ENCODE data around the gene ARHGAP45.
"Not testable (repeated sequence)": the region's sequence is repeated elsewhere in the genome, so short reads cannot be mapped to it uniquely, and the experiment has no call there.

Gene ARHGAP45

DNA sequence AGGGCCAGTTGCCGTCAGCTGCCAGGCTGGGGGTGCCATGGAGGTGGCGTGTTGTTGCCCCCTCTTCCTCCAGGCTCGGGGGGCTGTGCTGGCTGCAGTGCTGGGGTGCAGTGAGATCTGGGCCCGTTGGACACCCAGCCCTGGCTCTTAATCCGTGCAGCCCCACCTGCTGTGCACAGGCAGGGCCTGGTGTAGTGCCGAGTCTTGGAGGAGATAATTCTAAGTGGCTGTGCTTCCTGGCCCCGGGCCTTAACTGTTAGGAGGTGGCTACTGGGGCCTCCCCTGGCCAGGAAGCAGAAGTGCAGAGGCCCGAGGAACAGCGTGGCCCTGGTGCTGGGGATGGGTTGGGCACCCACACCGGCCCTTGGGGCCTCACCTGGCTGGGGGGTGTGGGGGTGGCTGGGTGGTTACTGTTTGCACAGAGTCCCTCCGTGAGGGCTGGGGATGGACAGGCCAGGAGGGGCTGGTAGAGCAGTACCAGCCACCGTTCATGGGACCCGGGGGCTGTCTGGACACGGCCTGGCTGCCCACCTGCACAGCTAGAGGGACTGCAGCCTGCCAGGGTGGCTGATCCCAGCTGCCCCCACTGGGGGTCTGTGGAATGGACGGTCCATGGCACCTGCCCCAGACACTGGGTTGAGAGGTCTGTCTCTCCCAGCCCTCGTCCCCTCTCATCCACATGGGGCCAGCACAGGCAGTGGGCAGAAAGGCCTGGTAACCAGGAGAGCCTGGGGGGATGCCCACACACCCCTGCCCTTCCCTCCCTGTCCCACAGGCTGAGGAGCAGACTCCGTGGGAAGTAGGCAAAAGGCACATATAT is 40.1 kb downstream of the ARHGAP45 start:
- no peak for DNase-seq

DNA sequence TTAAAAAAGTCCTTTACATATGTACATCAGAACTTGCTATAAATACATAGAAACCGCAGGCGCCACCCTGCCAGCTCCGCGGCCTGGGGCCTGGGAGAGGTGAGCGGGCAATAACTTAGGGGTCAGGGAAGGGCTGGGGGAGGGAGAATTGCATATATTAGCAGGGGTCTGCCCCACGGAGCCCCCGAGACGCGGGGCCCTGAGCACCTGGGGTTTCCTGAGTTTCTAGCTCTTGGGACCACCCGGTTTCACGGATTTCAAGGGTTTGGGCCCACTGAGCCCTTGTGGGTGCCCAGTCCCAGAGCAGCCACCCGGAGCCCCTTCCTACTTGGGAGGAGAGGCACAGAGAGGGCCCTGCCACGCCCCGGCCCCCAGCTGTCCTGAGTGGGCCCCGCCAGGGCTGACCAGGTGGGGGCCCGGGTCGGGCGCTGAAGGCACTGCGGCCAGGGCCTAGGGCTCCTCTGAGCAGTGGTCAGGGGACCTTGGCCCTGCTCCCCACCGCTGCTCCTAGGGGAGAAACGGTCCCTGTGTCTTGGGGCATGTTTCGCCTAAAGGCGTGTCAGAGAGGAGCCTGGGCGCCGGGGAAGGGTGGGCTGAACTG is 40.8 kb downstream of the ARHGAP45 start:
- no peak for DNase-seq

DNA sequence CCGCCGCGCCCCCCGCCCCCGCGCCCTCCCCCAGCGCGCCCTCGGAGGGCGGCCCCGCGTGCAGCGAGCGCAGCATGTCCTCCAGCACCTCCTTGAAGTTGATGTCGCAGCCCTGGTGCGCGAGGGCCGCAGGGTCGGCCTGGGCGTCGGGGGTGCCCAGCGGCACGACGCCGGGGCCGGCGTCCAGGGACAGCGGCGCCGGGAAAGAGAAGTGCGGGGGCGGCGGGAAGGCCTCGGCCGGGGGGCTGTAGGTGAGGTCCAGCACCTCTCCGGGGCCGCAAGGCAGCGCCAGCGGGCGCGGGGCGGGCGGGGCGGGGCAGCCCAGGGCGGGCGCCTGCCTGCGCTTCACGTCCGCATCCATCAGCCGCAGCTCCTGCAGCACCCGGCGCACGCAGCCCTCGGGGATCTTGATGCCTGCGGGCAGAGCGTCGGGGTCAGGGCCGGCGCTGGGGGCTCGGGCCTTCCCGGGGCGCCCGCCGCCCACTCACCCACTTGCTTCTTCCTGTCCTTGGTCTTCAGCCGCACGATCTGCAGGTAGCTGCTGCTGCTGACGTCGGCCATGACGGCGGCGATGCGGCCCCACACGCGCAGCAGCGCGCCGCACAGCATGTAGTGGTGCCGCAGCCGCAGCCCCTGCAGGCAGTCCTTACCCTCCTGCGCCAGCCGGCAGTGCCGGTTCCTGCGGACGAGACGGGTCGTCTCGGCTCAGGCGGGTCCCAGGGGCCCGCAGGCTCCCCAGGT is 41.5 kb downstream of the ARHGAP45 start:
- DNase-seq: no peak

DNA sequence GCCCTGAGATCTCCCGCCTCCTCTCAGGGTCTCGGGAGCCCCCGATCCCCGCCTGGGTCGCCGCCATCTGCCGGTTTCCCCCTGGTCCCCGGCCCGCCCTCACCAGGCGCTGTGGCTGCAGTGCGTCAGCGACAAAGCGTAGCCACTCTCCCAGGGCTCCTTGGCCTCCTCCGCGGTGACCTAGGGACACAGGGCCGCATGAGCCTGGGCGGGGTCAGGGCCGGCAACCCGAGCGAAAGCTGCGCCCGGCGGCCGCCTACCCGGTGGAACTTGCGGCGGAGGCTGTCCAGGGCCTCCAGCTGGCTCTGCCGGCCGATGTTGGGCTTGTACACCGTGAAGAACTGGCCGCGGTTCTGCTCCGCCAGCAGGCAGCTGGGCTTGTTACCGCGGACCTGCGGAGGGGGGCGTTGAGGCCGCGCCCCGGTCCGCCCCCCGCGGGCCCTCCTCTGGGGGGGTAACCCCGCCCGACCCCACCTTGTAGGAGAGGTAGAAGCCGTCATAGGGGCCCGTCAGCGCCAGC is 42.1 kb downstream of the ARHGAP45 start:
- DNase-seq: no peak

DNA sequence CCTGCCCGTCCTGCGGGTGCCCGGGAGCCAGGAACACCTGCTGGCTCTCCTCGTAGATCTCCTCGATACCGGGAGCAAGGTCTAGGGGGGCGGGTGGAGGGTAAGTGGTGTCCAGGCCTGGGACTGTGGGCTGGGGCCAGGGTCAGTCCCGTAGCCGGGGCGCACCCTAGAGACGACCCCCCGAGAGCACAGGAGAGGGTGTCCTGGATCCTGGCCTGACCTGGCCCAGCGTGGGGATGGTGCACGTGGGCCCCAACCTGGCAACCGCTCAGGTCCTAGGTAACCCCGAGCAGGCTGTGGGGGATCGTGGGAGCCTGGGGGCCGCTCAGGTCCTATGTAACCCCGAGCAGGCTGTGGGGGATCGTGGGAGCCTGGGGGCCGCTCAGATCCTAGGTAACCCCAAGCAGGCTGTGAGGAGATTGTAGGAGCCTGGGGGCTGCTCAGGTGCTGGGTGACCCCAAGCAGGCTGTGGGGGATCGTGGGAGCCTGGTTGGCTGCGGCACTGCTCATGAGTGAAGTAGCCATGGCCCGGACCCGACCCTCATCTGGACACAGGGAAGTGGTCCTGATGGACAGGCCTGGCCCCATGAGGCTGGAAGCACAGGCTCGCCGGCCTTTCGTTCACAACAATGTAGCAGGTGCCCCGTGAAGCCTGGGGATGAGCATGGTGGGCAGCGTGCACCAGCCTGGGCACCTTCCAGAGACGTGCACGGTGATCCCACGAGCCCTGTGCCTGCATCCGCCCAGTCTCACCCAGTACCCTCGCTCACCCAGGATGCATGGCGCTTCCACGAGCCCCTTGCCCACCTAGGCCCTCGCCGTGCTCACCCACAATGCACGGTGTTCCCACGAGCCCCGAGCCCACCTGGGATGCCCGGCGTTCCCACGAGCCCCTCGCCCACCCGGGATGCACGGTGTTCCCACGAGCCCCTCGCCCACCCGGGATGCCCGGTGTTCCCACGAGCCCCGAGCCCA is 43.0 kb downstream of the ARHGAP45 start:
- DNase-seq: no peak

DNA sequence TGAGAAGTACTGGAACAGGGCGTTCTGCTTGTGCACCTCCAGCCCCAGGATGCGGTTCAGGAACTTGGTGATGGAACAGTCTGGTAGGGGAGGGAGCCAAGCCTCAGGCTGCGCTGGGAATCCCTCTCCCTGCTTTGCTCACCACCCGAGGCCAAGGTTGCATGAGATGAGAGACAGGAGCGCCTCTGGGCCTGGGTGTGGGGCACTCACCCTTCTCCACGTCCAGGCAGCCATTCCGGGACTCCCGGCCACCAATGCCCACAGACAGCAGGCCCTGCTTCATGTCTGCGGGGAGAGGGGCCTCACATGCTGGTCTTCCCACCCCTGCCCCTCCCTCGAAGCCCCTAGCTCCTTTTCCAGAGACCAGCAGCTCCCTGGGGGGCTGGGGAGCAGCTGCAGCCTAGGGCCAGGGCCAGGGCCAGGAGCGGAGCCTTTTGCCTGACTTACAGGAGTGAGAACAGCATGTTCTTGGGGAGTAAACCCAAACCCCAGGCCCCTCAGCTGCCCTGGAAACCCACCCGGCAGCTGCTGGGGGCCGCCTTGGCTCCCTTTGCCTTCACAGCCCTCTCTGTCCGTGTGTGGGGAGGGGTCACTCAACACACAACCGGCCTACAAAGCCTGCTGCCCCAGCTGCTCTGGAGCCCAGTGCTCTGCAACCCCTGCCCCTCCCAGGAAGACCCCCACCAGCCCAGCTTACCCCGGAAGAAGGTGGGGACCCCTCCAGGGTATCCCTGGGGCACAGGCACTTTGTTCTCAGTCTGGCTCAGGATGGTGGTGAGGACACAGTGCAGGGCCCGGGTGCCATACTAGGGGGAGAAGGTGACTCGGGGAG is 44.1 kb downstream of the ARHGAP45 start:
- no peak for DNase-seq

DNA sequence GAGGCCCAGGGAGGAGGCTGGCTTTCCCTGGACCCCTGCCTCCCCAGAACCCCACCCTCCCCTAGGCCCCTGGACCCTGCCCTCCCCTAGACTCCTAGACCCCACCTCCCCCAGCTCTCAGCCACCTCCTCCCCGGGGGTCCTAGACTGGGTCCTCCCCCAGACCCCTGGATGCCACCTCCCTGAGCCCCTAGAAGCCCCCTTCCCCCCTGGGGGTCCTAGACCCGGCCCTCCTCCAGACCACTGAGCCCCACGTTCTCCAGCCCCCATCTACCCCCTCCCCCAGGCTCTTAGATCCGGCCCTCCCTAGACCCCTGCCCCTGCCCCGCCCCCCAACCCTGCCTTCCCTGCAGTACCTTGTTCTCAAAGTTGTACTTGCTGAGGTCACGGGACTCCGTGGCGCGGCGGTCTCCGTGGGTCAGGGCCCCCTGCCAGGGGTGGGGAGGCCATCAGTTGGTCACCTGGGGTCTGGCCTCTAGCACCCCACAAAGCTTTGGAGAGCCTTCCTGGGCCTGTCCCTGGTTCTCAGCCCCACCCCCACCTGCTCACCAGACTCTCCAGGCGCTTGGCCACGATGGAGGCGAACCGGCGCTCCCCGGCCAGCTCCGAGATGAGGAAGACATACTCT is 44.8 kb downstream of the ARHGAP45 start:
- DNase-seq: no peak

DNA sequence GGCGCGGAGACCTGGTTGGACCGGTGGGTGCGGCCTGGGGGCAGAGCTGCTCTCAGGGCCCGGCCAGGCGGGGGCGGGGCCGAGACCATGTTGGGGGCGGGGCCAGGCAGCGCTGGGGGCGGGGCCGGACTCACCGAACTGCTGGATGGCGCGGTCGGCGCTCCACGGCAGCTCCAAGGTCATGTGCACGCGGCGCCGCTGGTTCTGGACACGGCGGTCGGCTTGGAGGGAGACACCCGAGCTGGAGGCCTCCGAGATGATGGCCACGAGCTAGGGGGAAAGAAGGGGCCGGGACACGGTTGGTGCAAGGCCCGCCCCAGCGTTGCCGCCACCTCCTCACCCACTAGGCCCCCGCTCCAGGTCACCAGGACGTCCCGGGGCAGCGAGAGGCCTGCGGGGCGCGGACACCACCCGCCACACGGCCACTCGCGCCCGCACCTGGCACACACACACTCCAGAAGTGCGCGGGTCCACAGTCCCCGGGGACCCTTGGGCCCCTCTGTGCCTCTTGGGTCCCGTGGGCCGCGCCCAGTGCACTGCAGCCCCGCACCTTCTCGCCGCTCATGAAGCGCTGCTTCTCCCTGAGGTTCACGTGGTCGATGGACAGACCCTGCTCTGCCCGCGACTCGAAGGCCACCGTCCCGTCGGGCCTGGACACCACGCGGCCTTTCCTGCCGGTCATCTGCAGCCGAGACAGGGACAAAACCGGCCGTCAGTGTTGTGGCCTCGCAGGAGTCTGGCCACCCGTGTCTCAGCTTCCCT is 45.5 kb downstream of the ARHGAP45 start:
- no peak for DNase-seq

DNA sequence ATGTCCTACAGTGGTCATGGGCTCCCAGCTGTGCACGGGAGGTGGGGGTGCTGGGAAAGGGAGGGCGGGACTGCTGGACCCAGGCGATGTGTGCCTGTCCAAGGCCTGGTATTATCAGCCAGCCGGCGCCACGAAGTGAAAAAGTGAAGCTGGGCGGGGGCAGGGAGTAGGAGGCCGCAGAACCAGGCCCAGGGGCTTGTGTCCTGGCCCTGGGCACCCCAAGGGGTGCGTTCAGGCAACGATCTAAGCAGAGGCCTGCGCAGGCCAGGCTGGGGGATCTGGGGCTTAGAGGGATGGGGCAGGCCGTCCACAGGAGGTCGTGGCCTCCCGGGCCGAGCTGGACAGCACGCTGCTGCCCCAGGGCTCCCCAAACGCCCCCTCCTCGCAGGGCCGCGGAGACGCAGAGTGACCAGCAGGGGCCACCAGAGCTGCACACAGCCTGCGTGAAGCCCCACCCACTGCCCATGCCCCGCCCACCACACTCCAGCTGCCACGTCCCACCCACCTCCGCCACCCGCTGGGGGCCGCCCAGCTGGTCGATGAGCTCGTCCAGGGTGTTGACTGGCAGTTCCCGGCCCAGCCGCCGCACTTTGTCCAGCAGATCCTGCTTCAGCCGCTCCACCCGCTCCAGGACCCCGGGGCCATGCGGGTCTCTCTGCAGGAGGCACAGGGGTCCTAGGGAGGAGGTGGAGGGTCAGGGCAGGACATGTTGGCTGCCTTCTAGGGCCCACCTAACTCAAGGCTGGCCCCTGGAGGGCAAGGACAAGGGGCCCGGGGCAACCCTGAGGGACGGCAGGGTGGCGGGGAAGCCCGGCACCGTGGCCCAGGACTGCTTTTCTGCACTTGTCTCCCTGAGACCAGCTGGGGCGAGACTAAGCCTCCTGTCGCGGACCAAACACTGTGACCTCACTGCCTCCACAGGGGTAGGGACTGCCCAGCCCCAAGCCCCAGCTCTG is 46.3 kb downstream of the ARHGAP45 start:
- peak; percentile 37 to 81 for DNase-seq

DNA sequence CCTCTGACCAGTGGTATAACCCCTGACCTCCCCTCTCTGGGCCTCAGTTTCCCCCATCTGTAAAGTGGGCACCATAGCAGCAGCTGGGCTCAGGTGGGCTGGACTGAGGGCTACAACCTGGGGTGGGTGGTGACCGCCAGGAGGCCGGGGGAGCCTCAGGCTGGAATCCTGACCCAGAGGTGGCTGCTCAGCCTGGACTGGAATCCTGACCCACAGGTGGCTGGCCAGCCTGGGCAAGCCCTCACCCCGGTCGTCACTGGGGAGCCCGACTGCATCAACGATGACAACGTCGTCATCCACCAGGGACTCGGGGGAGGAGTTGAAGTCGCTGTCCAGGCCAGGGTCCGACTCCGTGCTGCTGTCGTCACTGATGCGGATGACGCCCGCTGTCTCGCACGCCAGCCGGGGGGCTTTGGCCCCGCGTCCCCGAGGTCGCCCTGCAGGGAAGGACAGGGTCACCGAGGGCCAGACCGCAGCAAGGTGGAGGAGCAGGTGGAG is 47.1 kb downstream of the ARHGAP45 start:
- DNase-seq: no peak

DNA sequence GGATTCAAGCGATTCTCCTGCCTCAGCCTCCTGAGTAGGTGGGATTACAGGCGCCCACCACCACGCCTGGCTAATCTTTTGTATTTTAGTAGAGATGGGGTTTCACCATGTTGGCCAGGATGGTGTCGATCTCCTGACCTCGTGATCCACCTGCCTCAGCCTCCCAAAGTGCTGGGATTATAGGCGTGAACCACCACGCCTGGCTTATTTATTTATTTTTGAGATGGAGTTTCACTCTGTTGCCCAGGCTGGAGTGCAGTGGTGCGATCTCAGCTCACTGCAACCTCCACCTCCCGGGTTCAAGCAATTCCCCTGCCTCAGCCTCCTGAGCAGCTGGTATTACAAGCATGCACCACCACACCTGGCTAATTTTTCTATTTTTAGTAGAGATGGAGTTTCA is 47.8 kb downstream of the ARHGAP45 start:
- not testable (repeated sequence) for DNase-seq

DNA sequence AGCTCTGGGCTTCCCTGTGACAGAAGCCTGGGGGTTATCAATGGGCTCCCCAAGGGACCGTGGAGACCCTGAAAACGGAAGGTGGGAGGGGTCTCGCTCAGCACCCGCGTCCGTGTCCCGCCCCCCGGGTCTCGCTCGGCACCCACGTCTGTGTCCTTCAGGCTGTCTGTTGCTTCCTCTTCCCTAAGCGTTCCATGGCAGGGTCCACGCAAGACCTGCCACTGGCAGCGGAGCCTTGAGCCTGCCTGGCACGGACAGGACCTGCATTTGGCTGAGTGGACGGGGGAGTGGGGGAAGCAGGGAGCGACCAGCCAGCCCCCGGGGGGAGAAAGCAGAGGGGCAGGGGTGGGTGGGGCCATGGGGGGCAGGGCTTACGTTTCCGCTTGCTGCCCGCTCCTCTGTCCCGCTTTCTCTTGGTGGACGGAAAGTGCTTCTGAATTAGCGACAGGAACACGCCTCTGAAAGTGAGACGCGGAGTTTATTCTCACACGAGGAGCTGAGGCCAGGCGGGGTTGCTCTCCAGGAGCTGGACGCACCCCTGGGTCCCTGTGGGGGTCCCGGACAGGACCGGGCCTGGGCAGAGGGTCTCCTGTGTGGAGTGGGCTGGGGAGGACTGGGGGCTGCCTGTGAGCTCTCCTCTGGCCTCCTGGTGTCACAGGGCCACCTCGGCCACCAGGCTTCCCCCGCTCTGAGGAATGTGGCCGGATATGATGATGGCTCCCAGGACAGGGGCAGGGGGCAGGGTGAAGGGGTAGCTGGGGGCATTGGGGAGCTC is 48.9 kb downstream of the ARHGAP45 start:
- no peak for DNase-seq

DNA sequence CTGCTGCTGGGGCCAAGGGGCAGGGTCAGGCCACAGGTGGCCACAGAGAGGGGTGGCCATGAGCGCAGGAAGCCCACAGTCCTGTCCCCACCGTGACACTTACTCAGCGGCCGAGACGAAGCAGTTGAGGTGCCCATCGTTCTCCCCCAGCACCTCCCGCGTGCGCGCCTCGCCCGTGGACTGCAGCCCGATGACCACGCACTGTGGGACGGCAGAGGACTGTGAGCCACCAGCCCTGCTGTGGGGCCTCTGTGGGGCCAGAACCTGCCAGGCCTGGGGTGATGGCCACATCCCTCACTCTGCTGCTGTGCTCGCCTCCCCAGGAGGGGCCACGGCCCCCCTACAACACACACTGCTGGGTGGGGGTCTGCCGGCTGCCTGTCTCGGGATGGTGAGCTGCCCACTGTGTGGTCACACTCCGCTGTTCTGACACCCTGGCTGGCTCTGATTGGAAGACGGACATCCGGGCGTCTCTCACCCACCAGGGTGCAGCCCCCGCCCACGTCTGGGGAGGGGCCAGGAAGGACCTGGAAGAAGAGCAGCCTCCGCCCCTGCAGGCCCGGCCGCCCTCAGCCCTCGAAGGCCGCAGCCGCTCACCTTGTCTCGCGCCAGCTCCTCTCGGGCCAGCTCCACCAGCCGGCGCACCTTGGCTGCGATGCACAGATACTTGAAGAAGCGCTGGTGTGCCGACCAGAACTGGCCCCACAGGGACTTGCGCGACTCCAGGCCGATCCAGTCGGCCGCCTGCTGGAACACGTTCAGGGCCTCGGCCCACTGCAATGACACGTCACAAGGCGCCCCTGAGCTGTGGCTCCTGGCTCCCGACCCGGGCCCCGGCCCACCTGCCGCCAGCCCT is 50.0 kb downstream of the ARHGAP45 start:
- DNase-seq: no peak

DNA sequence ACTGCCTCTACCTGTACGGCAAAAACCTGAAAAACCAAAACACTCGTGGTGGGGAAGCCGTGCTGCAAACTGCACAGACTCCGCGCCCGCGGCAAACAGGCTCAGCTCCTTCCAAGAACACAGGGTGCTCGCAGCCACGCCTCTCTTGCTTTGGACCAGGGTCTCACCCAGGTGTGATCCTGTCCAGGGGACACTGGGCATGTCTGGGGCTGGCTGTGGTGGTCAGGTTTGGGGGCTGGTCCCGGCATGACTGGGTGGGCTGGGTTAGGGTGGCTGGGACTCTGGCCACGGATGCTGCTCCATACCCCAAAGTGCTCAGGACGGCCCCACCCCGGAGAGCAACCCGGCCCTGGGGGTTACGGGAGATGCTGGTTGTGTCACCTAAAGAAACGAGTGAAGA is 50.7 kb downstream of the ARHGAP45 start:
- no peak for DNase-seq

DNA sequence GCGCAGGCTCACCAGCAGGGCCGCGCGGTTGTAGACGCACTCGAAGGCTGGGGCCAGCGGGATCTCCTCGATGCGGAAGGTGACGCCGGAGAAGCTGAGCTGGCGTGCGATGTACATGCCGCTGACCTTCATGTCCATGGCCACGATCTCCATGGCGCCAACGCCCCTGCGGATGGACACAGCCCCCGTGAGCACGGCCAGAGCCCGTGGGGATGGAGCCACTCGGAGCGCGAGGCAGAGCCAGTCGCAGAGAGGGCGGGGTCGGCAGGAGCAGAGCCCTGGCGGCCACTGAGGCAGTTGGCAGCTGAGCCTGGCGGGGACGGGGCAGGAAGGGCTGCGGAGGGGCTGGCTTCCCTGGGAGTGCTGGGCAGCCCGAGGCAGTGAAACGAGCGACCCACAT is 52.0 kb downstream of the ARHGAP45 start:
- DNase-seq: no peak

DNA sequence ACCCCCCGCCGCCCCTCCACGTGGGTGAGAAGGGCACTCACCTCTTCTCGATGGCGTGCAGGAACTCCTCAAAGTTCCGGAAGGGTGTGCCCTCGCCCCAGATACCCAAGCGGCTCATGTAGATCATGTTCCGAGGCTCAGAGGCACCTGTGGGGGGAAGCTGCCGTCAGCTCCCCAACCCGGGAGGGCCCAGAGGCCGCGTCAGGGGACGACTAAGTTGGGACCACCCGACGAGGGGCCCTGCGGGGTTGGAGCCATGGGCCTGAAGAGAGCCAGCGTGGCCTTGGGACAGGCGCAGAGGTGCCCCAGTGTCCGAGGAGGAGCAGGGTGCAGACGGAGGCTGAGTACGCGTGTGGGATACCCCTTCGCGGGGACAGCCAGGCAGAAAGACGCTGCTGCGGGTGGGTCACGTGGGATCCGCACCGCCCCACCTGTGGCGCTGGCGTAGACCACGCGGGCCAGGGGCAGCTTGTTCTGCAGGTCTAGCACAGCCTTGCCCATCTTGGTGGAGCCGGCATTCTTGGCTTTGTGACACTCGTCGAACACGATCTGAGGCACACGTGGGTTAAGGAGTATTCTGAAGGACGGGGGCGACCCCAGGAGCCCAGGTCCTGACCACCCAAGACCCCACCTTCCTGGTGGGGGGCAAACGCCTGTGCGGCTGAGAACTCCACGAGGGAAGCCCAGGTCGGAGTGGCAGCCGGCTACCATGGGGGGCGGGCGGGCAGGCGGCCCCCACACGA is 52.7 kb downstream of the ARHGAP45 start:
- DNase-seq: no peak
